ENCODE data around the gene PIM3. TPM values are rescaled to one million over a fixed set of nuclear protein-coding genes. Genes with fewer than 3 reads are reported as not detected.

Gene PIM3
- total and polyA plus RNA-seq, 2 of the 8 experiments (the other 6 are each of a cell fraction or from before 2014, with no cell fraction given), result 22.6 to 30.0 TPM

DNA sequence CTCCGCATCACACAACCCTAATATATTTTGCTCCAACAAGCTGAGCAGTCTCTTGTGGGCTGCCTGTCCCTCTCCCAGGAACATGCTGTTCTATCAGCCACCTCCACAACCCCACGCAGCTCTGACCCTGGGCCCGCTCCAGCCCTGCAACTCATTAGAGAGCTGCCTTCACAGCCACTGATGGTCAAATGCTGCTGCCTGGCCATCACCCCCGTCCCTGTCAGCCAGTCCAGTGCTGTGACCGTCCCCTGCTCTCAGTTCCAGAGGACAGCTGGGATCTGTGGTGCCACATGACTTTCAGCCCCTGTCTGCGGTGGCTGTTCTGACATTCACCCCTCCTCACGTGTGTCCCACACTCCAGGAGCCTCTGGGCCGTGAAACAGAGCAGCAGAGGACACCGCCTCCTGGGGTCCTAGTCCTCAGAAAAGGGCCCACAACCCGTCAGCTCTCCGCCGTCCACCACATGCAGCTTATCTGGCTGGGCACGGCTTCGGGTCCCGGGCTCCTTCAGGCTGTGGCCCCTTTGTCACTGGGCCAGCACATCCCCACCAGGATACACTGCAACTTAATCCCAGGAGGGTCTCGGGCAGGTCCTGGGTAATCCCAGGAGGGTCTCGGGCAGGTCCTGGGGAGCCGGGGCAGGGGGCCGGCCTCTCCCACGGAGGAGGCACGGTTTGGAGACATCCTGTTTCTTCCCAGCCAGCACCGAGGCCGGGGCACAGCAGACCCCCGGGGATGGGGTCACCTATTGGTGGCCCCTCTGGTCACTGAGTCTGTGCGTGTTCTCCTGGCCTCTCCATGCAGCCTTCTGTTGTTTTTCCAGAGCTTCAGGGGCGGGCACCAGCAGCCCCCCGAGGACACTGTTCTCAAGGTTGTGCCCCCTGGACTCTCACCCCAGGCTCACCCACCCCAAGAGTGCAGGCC lies 27.1 kb upstream of the PIM3 start:
- no peak overlapping the region for H2BK5ac ChIP-seq (ENCODE audit: low read depth, low read length)
- DNase-seq (ENCODE audit: low read depth in 1 of 2, low spot score in 2 of 2) (no peak), FAIRE-seq (no peak)
- no peaks in the 10 kb centered on the region for H3K36me3 ChIP-seq (ENCODE audit: control insufficient read depth in 2 of 4, insufficient read depth in 4 of 4, low read length in 3 of 4)
- H3K79me2 ChIP-seq (ENCODE audit: control insufficient read depth in 1 of 2, insufficient read depth in 2 of 2, low read length in 2 of 2), result no peaks in the 10 kb centered on the region
- ChIA-PET CTCF (ENCODE audit: partially characterized antibody) (interaction anchor here (0.6 to 5.2 kb wide), 10 partner anchors 34 to 516 kb away, joined by 3 to 54 read pairs (median 4); no protein-coding TSS in a partner anchor), POLR2A (ENCODE audit: partially characterized antibody) (interaction anchor here (0.7 to 1.5 kb wide), 5 partner anchors 14 to 96 kb away, joined by 3 to 5 read pairs (median 4); partner anchors contain the start of genes ALG12, CRELD2 and PIM3)
- no peak overlapping the region for H3K4ac ChIP-seq (replicated peaks; ENCODE audit: insufficient read length, low read depth, low read length)
- no peak overlapping the region for H3K14ac ChIP-seq (ENCODE audit: insufficient read length)
- H3K4me2 ChIP-seq (ENCODE audit: insufficient read depth in 1 of 2, low read depth in 2 of 2, low read length in 2 of 2), result no peak overlapping the region
- peaks cover 0 to 12% (median 10%) of the 10 kb centered on the region in 4 experiments; a peak in 6 of 7 replicates for H3K27me3 ChIP-seq (replicated peaks in 1 of 4; ENCODE audit: control insufficient read depth in 3 of 4, extremely low read depth in 1 of 4, insufficient read depth in 3 of 4, low read length in 3 of 4)
- H2AFZ ChIP-seq (ENCODE audit: low read length), result no peak overlapping the region
- no peak overlapping the region for H4K91ac ChIP-seq (replicated peaks; ENCODE audit: insufficient read length, low read length)
- no peak overlapping the region for H2AK5ac ChIP-seq (ENCODE audit: low read depth, low read length)
- H4K5ac ChIP-seq (ENCODE audit: insufficient read length, low read depth, low read length), result no peak overlapping the region
- no peak overlapping the region for H3K9ac ChIP-seq (replicated peaks in 1 of 4; ENCODE audit: extremely low read depth in 1 of 4, low read depth in 3 of 4, low read length in 3 of 4)
- H2BK20ac ChIP-seq (ENCODE audit: low read length), result no peak overlapping the region
- H3K23ac ChIP-seq (ENCODE audit: insufficient read length), result no peak overlapping the region
- H3K18ac ChIP-seq (ENCODE audit: extremely low read depth, low read length), result no peak overlapping the region
- no peak overlapping the region for H3K56ac ChIP-seq (replicated peaks; ENCODE audit: insufficient read length, low read depth, low read length)
- peaks cover 11% of the 10 kb centered on the region; the same call in 1 of the 2 replicates for H3K23me2 ChIP-seq (ENCODE audit: low read depth, low read length)
- H3K4me3 ChIP-seq (ENCODE audit: extremely low read depth in 1 of 4, insufficient read depth in 2 of 4, low read depth in 3 of 4, low read length in 4 of 4), result no peak overlapping the region
- peaks cover 0 to 7% of the 10 kb centered on the region in 2 experiments for H4K20me1 ChIP-seq (replicated peaks in 1 of 2; ENCODE audit: control insufficient read depth in 1 of 2, insufficient read depth in 2 of 2, low read length in 2 of 2)
- peak overlapping the region; percentile 75; the same call in 1 of the 2 replicates for H2BK12ac ChIP-seq (ENCODE audit: low read depth, low read length)
- 87% methylated on average over 26 of the region's 27 CpGs; no CpG with 5 or more reads in 1 of the 2 experiments for WGBS, 2 experiments (ENCODE audit: extremely low coverage in 1 of 2, insufficient coverage in 1 of 2, insufficient read length in 1 of 2, insufficient replicate concordance in 2 of 2, low coverage in 1 of 2, low lambda C conversion rate in 2 of 2, missing lambda C conversion rate in 1 of 2)
- no peak for TF ChIP-seq RFX5 (IDR thresholded peaks at IDR 0.05; ENCODE audit: borderline replicate concordance, low read depth, low read length)
- TF ChIP-seq CBX5 (IDR thresholded peaks at IDR 0.05; ENCODE audit: low read depth, low read length), result no peak
- no peak for TF ChIP-seq TAF1 (IDR thresholded peaks at IDR 0.05; ENCODE audit: low read depth, low read length)
- no peak for TF ChIP-seq SUZ12 (IDR thresholded peaks at IDR 0.05; ENCODE audit: low read length)
- TF ChIP-seq BCL11A (IDR thresholded peaks at IDR 0.05; ENCODE audit: low read depth in 2 of 2, low read length in 2 of 2), result no peak
- TF ChIP-seq CHD2 (IDR thresholded peaks at IDR 0.05; ENCODE audit: low read length), result no peak
- TF ChIP-seq, protein P1, sequence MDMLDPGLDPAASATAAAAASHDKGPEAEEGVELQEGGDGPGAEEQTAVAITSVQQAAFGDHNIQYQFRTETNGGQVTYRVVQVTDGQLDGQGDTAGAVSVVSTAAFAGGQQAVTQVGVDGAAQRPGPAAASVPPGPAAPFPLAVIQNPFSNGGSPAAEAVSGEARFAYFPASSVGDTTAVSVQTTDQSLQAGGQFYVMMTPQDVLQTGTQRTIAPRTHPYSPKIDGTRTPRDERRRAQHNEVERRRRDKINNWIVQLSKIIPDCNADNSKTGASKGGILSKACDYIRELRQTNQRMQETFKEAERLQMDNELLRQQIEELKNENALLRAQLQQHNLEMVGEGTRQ (IDR thresholded peaks at IDR 0.05; ENCODE audit: low read length), result no peak
- no peak for TF ChIP-seq BRCA1 (IDR thresholded peaks at IDR 0.05; ENCODE audit: low read depth, low read length)
- no peak for TF ChIP-seq POLR2AphosphoS5 (IDR thresholded peaks at IDR 0.05; ENCODE audit: low read depth, low read length)
- H3K4me1 ChIP-seq (replicated peaks in 1 of 4; ENCODE audit: control insufficient read depth in 3 of 4, insufficient read depth in 4 of 4, low read length in 3 of 4), result peaks cover 5 to 21% (median 11%) of the 10 kb centered on the region in 4 experiments
- H2BK120ac ChIP-seq (replicated peaks; ENCODE audit: low read depth, low read length), result no peak overlapping the region
- H4K8ac ChIP-seq (ENCODE audit: extremely low read depth, insufficient read depth, low read length), result no peak overlapping the region; the same call in 1 of the 2 replicates
- no peaks in the 10 kb centered on the region; the same call in 1 of the 2 replicates for H3K79me1 ChIP-seq (ENCODE audit: low read depth, low read length)
- H2BK15ac ChIP-seq (ENCODE audit: low read length), result peak overlapping the region; percentile 46; the same call in 1 of the 2 replicates
- H3K27ac ChIP-seq (ENCODE audit: low read depth, low read length), result no peak overlapping the region
- no peaks in the 10 kb centered on the region for H3K9me3 ChIP-seq (ENCODE audit: insufficient read depth in 2 of 2, low read depth in 1 of 2, low read length in 1 of 2)

Measured in H1 (cell line).